Activated T-cell treated with anti-CD3 and anti-CD28 coated beads for 48 hours (primary cell): ENCODE data around the gene TNFRSF6B.
"Not testable (repeated sequence)": the region's sequence is repeated elsewhere in the genome, so short reads cannot be mapped to it uniquely, and the experiment has no call there.

Experiments used
- DNase-seq: peaks from one replicate; pipeline ENCODE4 v3.0.0-alpha.2; 2020; ENCODE audit warnings: low read depth

The TNFRSF6B gene

DNA sequence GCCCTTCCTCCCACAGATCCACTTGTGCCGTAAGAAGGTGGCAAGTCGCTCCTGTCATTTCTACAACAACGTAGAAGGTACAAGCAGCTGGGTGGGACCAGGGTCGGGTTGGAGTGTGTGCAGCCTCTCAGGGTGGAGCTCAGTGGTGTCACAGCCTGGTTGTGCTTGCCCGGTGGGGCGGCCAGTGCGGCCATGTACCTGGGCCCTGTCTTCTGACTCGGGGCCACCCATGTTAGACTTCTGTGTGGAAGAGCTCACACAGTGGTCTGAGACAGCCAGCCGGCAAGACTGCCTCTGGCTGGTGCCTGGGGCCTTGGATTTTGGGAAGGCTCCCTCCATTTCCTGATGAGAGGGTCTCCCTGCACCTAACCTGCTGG lies 33.7 kb upstream of the TNFRSF6B start:
- no peak for DNase-seq

DNA sequence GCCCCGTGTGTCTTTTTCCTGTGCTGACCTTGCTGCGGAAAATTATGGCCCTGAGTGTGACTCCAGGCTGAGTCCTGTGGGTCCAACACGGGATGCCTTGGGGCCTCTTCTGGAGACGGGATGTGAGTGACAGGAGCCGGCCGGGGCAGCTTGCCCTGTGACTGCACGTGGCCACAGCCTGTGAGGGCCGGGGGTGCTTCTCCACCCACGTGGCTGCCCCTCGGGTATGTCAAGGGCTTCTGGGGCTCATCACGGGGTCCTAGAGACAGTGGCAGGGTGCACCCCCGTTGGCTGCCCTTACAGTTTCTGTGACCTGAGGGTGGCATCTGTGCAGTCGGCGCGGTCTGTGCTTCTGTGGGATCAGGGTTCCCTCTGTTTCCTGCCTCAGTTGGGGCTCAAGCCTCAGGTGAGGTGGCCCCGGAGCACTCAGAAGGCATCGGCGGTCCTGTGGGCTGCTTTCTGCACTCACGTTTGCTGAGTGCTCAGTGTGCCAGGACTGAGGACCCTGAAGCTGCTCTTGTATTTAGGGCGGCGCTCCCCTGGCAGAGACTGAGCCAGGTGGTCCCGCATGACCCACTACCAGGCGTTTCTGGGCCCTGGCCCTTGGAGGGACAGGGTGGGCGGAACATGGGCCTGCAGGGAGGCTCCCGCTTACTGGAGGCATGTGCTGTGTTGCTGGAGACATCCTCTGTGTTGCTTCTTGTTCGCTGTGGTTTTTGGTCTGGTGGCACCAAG lies 33.0 kb upstream of the TNFRSF6B start:
- no peak for DNase-seq

DNA sequence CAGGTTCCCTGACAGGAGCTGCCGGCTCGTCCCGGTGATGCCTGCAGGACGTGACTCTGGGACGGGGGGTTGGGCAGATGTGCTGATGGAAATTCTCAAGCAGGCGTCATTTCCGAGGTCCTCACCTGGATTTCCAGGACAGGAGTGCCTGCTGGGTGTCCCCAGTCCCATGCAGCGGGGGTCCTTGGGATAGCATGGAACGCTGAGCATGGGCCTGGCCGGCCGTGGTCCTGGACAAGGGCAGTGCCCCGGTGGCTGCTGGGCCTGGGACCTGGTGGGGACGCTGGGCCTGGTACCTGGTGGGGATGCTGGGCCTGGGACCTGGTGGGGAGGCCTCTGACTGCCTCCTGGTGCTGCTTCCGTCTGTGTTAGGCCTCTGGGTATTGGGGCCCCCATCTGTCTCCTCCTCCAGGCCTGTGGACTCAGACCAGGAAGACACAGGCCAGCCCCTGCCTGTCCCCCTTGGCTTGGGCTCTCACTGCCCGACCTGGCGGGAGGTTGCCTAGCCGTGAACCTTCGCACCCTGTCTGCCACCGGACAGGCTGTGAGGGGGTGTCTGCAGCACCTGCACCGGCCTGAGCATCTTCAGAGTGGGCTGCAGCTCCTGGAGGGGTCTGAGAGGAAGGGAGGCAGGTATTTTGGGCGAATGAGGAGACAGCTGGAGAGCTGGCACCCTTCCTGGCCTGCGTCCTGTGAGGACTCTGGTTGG lies 32.2 kb upstream of the TNFRSF6B start:
- no peak for DNase-seq

DNA sequence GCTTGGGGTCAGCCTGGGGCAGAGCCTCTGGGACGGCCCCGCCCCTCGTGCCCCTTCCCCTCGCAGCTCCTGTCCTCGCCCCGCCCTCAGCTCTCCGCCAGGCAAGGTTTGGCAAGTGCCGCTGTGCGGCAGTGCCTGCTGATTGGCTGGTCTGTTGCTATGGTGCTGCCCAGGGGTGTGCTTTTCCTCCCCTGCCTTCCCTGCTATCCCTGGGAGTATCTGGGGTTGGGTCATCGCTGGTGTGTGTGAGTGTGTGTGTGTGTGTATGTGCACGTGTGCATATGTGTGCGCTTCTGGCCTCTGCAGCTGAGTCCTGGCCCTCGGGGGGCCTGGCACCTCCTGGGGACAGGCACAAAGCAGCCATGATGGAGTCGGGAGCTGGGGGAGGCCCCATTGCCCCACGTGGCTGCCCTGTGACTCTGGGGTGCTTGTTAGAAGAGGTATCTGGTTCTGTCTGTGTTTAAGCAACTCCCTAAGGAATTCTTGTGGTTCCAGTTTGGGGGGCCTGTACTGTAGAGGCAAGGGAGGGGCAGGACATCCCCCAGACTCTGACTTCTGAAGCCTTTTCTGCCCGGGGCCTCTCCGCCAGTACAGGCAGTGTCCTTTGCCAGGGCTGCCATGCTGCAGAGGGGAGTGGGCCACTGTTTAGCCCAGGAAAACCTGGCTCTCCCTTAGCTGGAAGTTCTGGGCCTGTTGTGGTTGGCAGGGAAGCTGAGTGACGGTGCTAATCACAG lies 31.4 kb upstream of the TNFRSF6B start:
- DNase-seq: no peak

DNA sequence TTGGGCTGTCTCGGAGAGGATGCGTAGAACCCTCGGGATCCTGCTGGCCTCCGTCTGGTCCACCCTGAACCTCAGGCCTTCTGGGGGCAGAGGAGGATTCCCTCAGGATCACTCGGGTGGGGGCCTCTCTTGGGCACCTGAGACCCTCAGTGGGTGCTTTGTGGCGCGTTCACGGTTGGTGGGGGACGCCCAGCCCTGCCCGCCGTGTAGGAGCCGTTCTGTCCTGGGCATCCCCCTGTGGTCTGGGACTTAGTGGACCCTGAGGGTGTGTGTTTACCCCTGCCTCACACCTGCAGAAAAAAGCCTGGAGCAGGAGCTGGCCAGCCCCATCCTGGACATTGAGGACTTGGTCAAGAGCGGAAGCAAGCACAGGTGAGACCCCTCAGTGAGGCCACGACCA lies 30.7 kb upstream of the TNFRSF6B start:
- DNase-seq: no peak

DNA sequence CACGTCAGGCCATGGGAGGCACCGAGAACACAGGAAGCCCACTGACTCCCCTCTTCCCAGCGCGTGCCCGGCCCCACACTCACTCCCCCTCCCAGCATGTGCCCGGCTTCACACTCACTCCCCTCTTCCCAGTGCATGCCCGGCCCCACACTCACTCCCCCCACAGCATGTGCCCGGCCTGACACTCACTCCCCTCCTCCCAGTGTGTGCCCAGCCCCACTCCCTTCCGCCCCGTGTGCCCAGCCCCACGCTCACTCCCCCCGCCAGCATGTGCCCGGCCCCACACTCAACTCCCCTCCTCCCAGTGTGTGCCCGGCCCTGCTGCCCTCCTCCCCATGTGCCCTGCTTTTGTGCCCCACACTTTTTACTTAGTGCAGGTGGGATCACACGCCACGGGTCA lies 28.6 kb upstream of the TNFRSF6B start:
- no peak for DNase-seq

DNA sequence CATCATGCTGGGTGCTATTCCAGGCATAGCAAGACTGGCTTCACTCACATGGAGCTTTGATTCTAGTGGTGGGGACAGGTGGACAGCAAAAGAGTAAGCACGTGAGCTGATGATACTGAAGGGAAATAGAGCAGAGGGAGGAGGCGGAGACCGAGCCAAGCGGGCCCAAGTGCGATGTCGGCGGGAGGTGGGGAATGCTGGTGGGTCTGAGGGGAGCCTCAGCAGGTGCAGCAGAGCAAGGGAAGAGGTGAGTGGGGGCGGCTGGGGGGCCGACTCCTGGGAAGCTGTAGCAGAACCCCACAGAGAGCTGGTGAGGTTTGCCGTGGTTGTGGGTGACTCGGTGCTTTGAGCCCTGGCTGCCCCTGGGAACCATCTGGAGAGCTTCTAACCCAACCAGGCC lies 28.1 kb upstream of the TNFRSF6B start:
- DNase-seq: no peak

DNA sequence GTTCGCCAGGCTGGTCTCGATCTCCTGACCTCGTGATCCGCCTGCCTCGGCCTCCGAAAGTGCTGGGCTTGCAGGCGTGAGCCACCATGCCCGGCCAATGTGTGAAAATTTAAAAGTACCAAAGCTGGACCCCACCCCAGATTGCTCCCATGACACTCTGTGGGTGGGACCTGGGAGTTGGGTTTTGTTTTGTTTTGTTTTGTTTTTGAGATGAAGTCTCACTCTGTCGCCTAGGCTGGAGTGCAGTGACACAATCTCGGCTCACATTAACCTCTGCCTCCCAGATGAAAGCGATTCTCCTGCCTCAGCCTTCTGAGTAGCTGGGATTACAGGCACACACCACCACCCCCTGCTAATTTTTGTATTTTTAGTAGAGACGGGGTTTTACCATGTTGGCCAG lies 24.8 kb upstream of the TNFRSF6B start:
- not testable (repeated sequence) for DNase-seq

DNA sequence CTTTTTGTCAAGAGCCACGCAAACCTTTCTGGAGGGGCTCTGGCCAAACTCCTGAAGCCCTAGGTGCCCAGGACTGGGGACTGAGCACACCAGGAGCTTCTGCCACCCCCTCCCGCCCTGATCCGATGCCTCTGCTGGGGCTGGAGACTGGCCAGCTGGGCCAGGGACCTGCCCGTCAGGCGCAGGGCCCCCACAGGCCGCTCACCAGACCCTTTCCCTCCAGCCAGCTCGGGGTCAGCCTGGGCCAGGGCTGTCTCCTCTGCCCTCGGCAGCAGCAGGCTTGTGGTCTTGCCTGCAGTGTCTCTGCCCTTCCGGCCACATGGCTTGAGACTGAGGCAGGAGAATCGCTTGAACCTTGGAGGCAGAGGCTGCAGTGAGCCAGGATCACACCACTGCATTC lies 23.8 kb upstream of the TNFRSF6B start:
- DNase-seq: no peak

DNA sequence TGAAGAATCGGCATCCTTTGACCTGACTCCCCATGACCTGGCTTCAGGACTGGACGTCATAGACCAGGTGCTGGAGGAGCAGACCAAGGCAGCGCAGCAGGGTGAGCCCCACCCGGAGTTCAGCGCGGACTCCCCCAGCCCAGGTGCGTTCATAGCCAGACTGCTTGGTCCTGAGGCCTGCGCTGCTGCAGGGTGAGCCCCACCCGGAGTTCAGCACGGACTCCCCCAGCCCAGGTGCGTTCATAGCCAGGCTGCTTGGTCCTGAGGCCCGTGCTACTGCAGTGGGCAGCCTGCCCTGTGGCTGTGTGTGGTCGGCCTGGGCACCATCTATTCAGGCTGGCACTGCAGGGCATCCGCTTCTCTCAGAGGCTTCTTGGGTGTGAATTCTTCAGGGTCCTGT lies 22.5 kb upstream of the TNFRSF6B start:
- no peak for DNase-seq

DNA sequence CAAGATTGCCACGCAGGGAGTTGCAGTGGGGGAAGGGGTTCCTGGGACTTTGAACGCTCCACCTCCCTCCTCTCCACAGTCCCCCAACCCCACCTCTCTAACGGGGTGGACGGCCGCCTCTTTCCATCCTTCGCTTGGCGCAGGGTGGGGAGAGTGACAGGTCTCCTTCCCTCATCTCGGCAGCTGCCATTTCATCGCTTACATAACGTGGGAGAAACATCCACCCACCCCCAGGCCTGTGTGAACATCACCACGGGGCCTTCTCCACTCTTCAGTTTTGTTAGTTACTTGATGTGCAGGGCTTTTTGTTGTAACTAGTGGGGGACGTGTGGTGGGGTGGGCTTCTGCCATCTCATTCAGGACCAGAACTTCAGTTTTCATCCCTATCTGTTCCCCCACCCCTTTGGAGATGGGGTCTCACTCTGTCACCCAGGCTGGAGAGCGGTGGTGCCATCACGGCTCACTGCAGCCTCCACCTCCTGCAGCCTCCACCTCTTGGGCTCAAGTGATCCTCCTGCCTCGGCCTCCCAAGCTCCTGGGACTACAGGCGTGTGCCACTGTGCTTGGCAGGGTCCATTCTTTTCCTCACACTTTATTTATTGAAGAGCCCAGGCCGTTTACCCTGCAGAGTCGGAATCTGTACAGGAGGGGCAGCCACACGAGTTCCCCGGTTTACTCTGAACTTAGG lies 20.6 kb upstream of the TNFRSF6B start:
- DNase-seq: no peak

DNA sequence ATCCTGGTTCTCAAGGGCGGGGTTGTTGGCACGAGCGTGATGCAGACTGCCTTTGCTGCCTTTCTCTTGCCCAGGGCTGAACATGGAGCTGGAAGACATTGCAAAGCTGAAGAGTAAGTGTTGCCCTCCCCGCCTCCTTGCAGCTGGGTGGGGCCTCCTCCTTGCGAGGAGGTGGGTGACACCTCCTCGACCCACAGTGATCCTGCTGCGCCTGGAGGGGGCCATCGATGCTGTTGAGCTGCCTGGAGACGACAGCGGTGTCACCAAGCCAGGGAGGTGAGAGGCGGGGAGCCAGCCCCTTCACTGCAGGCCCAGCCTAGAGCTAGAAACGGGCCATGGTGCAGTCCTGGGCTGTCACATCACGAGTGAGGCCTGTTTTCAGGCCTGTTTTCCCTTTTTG lies 18.4 kb upstream of the TNFRSF6B start:
- DNase-seq: no peak

DNA sequence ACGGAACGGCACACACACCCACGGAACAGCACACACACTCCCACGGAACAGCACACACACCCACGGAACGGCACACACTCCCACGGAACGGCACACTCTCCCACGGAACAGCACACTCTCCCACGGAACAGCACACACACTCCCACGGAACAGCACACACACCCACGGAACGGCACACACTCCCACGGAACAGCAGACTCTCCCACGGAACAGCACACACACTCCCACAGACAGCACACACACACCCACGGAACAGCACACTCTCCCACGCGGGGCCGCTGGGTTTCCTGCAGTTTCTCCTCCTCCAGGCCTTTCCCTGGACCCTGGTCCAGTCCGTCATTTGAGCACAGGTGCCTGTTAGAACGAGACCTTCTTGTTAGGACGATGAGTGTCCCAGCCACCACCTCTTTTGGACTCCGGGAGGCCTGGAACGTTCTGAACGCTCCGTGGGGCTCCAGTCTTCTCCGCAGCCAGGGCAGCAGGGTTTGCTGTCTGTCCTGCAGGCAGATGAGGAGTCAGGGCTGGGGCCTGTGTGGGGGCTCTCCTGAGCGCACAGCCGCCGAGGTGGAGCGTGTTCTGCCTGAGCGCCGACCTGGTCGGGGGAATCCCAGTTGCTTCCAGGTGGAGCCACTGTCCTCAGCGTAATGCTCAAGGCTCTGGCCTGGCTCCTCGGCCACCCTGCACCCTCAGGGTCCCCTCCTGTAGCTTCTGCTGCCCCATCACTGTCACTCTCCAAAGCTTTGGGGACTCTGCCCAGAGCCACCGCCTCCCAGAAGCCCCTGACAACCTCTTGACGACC lies 17.6 kb upstream of the TNFRSF6B start:
- no peak for DNase-seq

DNA sequence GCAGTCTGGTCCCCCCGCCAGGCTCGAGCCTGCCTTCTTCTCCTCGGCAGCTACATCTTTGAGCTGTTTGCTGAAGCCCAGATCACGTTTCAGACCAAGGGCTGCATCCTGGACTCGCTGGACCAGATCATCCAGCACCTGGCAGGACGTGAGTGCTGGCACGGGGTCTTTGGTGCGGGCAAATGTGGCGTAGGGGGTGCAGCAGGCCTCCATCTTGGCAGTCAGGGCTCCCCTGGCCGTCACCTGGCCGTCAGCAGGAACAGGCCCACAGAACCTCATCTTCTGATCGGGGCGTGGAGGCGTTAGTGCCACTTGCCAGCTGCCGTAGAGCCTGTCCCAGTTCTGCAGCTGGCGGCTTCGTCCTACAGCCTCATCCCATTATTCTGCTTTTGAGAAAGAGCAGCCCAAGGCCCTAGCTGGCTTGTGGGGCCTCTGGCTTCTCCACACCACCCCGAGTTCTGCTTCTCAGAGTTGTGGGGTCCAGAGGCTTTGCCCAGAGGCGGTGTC lies 16.6 kb upstream of the TNFRSF6B start:
- DNase-seq: no peak

DNA sequence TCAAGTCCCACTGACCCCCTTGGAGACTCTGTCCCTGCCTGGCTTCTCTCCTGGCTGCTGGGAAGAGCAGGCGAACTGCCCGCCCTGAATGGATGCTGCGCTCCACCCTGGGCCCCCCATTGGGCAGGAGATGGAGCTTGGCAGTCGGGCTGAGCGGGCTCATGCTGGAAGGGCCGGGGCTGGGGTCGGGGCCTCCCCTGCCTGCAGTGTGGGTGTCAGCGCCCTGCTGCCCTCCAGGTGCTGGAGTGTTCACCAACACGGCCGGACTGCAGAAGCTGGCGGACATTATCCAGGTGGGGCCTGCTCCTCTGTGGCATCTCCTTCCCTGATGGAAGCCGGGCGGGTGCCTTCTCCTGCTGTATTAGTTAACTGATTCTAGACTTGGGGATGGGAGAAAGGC lies 16.0 kb upstream of the TNFRSF6B start:
- no peak for DNase-seq

DNA sequence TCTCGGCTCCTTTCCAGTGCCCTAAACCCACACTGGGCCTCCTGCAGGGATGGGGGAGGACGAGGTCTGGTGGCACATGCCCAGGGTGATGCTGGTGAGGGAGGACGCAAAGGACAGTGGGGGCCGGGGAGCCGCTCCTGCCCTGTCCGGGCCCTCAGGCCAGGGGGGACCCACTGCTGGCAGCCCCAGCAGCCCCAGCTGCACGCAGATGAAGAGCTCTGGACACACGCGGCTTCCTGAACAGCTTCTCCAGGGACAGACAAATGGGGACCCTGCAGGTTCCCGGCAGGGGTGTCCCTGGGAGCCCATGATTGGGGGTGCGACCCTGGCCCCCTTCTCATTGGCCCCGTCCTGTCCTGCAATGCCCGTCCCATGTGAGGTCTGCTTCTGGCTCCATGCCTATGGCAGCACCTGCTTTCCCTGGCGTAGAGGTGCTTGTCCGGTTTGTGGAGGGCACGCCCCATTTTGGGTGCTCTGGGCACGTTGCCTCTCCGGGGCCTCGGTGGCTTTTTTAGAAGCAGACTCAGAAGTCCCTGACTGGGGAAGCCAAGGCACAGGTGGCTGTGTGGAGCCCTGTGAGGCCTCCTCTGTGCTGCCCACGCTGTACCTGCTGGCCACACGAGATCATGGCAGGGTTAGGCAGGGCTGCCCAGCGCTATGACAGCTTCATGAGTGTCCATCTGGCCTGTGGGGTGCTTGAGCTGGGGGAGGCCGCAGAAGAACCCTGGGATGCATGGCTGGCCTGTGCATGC lies 15.4 kb upstream of the TNFRSF6B start:
- DNase-seq: no peak

DNA sequence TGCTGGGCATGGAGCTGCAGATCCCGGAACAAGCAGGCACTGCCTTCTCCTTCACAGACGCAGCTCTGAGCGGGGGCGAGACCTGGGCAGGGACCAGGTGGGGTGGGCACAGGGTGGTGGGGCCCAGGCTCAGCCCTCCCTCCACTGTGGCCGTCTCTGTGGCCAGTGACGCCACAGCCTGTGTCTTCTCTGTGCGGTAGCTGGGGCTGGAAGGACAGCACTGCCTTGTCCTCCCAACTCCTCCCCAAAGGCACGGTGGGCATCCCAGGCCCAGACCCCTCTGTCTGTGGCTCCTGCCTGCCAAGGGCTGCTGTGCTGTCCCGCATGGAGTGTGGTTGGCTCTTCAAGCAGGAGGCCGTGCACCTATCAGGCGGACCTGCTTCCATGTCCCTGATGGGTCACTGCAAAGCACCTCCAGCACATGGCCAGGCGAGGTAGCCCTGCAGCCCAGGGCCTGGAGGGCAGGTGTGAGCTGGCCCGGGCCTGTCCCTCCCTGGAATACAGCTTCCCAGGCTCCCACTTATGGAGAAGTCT lies 14.8 kb upstream of the TNFRSF6B start:
- no peak for DNase-seq

DNA sequence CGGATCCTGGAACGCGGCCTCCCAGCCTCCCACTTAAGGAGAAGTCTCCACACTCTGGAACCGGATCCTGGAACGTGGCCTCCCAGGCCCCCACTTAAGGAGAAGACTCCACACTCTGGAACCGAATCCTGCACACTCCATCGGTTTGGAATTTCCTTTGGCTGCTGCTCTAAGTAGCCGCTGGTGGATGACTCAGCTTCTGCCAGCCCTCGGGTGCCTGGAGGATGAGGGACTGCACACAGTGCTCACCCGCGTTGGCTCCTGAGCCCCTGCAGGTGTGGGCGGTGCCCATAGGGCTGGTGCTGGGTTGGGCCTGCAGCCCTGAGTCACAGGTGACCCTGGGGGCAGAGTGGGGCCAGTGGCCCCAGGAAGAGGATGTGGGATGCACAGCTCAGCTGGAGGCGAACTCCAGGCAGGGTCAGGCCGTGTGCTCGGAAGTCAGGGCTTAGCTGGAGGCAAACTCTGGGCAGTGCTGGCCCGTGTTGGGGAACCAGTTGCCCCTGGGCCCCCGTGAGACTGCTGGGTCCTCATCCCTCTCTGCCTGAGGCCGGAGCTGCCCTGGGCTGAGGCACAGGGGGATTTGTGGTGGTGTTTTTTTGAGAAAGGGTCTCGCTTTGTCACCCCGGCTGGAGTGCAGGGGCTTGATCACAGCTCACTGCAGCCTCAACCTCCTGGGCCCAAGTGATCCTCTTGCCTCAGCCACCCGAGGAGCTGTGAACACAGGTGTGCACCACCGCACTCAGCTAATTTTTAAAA lies 13.9 kb upstream of the TNFRSF6B start:
- DNase-seq: no peak

DNA sequence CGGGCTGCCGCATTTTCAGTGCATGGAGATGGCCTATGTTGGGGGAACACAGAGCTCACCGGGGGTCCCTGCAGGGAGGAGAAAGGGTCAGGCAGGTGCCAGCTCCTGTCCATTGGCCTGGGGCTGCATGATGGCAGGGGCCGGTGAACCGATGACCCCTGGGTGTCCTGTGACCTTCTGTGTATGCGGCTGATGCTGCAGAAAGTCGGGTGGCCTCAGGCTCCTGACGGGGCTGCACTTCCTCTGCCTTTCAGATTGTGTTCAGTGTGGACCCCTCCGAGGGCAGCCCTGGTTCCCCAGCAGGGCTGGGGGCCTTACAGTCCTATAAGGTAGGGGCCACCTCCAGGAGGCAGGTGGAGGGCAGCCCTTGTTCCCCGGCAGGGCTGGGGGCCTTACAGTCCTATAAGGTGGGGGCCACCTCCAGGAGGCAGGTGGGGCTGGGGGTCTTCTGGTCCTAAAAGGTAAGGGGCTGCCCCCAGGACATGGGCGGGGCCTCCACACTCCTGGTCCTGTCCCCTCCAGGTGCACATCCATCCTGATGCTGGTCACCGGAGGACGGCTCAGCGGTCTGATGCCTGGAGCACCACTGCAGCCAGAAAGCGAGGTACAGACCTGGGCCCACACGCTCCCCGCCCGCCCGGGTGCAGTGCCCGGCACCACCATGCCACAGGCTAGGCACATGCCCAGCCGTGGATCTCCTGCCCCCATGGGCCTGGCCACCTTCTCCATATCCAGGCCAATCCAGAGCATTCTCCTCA lies 11.0 kb upstream of the TNFRSF6B start:
- DNase-seq: no peak
